Posterior vena cava (tissue), 2 donors: ENCODE measurements around the gene CHI3L2. TPM values are rescaled to one million over a fixed set of nuclear protein-coding genes. Genes with fewer than 3 reads are reported as not detected.
"Not testable (repeated sequence)": the region's sequence is repeated elsewhere in the genome, so short reads cannot be mapped to it uniquely, and the experiment has no call there.

Experiments
- DNase-seq: peaks from one replicate; pipeline ENCODE4 v3.0.0-alpha.2; 2020; ENCODE audit warnings: low spot score
- intact Hi-C, 2 donors: fragments of 100-400 bp; cut with DNase I; formaldehyde crosslinking; loops; one replicate each; pipeline versions ENCODE4 v1.14.1 to v1.14.2; 2022 to 2023
- total RNA-seq, 2 donors: library from RNA; stranded (reverse); fragmentation: NEBNext Ultra II Directional; extraction: Animal tissue kit (Norgen Biotek cat#: 25700); gene quantifications; one replicate each; pipeline ENCODE4 v1.2.1, GENCODE V29; 2021
- donor health status: DM: yes; HTN: yes; CAD: no.
- donor health status: DM: yes; HTN: yes; CAD: no.

CHI3L2 gene
- total RNA-seq, 2 donors from 2014 or later, result 7.9 to 23.4 TPM

- intact Hi-C loops, result no loop called here
These were observed 26.7 kb upstream of the CHI3L2 start for GRCh38 chr1:111200802-111201161.

DNA sequence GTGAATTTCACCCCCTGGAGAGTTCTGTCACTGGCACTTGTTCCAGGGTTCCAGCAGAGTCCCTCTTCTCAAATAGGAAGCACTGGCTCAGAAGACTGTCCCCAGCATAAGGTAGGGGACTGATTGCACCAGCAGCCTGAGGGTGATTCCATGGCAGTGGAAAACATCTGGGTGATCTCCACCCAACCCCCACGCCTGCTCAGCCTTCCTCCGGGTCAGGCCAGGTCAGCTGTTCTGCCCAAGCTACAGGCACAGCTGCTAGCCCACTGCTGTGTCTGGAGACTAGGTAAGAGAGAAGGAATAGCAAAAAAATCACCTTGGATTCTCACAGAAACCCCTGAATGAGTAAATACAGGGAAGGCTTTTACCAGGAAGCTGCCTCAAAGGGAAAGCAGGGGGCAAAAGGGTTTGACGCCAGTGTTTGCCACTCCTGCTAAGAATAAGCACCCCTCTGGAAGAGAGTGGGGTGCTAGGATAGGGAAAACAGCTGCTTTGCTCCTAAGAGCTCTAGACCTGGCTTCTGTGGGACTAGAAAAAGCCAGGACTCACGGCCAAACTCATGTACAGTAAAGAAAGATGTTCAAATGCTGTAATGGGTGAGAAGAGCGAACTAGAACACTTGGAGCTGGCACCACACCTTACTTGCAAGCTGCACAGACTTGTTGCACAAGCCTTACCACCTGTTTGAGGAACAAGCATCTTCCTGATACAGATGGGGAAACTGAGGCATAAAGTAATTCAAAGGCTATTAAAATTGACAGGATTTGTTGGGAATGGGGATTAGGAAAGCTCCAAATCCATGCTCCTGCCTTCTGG, 26.0 kb upstream of the CHI3L2 start:
- intact Hi-C loops, result no loop called here
- DNase-seq, result no peak

More at GRCh38 chr1:111200802-111201161, 26.7 kb upstream of the CHI3L2 start:
- DNase-seq, result no peak

- no peak for DNase-seq
- intact Hi-C loops, result no loop called here
These were observed 25.2 kb upstream of the CHI3L2 start for GRCh38 chr1:111202366-111202706.

- intact Hi-C loops, result no loop called here
- DNase-seq, result peak; percentile 61
These were observed 24.5 kb upstream of the CHI3L2 start for GRCh38 chr1:111202707-111203623.

DNA sequence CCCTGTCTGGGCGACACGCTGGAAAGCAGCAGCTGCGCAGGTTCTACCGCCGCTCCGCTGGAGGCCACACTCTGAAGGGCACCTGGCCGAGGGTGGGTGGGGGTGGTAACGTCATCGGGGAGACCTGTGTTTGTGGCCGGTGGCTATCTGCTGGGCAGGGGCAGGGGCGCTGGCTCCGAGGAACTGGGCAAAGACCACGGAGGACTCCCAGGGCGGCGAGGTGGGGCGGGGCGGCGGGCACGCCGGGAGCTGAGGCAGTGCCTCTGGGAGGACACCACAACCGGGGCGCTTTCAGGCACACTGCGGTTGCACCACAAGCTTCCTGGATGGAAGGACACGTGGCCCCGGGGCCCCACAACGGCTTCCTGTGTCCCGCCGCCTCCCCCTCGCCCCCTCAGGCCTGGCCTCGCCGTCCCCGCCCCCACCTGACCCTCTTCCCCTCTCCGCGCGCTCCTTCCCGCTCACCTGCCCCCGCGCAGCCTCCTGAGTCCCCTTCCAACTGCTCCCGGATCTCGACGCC, 23.8 kb upstream of the CHI3L2 start:
- peak; percentile 94 for DNase-seq

GRCh38 chr1:111204201-111204982, 23.1 kb upstream of the CHI3L2 start:
- peak; percentile 85 for DNase-seq

More for the DNA sequence above, 23.8 kb upstream of the CHI3L2 start:
- intact Hi-C loops, result no loop called here

DNA sequence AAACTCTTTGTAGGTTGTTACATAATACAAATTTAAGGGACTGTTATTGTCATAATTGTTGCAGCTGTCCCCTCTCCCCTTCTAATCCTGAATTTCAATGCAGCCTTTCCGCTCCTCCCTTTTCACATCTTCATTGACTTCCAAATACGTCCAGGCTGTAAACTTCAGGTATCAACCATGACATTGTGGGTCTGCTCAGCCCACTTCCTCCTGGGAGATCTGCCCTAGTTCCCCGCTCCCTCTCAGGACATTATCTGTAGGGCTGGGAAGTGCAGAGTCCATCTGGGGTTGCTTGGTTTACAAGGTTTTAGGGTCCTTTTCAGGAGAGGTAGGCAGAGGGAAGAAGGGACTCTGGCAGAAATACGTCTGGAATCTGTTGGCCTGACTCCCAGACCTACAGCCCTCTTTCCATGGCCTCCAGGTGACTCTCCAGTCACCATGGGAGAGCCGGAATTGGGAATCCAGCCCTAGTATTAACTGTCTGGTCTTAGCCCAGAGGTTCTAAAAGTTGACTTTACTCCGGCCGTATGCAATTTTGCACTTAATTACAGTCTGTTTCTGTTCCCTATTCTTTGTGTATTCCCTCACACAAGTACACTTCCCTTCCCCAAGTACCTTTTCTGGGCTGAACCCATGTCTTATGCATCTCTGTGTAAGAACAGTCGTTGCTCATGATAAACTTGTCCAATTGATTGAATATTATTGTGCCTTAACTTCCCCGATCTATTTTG, 22.4 kb upstream of the CHI3L2 start:
- DNase-seq, result no peak
- intact Hi-C loops, result no loop called here

More at GRCh38 chr1:111204201-111204982, 23.1 kb upstream of the CHI3L2 start:
- intact Hi-C loops, result no loop called here

- intact Hi-C loops, result no loop called here
- DNase-seq, result no peak
These were observed 21.8 kb upstream of the CHI3L2 start for GRCh38 chr1:111205714-111206050.

DNA sequence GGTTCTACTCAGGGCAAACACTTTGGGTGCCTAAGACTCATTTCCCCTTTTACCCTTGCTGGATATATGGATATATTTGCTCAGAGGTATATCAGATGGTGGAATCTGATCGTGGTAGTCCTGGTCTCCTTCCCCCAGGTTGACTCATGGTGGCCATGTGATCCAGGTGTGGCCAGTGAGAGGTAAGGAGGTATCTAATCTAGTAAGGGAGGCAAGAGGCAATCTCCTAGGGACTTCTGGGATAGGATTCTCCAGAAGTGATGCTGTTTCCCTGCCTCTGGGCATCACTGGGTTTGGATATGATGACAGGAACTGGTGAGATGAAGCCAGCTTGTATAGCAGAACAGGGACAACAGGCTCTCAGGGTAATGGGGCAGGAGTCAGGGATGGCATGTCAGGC, 18.6 kb upstream of the CHI3L2 start:
- DNase-seq, result no peak
- intact Hi-C loops, result no loop called here

- no peak for DNase-seq
- intact Hi-C loops, result no loop called here
These were observed 17.9 kb upstream of the CHI3L2 start for GRCh38 chr1:111209622-111210021.

- intact Hi-C loops, result no loop called here
- no peak for DNase-seq
These were observed 15.6 kb upstream of the CHI3L2 start for GRCh38 chr1:111211921-111212320.

GRCh38 chr1:111212634-111213335, 14.7 kb upstream of the CHI3L2 start:
- DNase-seq, result no peak
- intact Hi-C loops, result no loop called here

DNA sequence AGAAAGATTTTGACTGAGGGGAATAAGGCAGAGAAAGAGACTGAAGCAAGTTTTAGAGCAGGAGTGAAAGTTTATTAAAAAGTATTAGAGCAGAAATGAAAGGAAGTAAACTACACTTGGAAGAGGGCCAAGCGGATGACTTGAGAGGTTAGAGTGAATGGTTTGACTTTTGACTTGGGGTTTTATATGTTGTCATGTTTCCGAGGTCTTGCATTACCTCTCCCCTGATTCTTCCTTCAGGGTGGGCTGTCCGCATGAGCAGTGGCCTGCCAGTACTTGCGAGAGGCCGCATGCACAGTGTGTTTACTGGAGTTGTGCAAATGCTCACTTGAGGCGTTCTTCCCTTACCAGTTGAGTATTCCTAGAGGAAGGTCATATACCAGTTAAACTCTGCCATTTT, 14.1 kb upstream of the CHI3L2 start:
- DNase-seq, result no peak
- intact Hi-C loops, result no loop called here

GRCh38 chr1:111214074-111214801, 13.3 kb upstream of the CHI3L2 start:
- intact Hi-C loops, result no loop called here

GRCh38 chr1:111214884-111215283, 12.6 kb upstream of the CHI3L2 start:
- no peak for DNase-seq
- intact Hi-C loops, result loop anchor here in 1 of 2 donors (5.0 kb wide), 1 partner anchor 187 kb away; no protein-coding TSS in a partner anchor

More at GRCh38 chr1:111214074-111214801, 13.3 kb upstream of the CHI3L2 start:
- DNase-seq, result no peak

GRCh38 chr1:111215285-111215684, 12.2 kb upstream of the CHI3L2 start:
- not testable (repeated sequence) for DNase-seq
- intact Hi-C loops, result loop anchor here in 1 of 2 donors (5.0 kb wide), 1 partner anchor 187 kb away; no protein-coding TSS in a partner anchor

GRCh38 chr1:111216751-111217150, 10.8 kb upstream of the CHI3L2 start:
- intact Hi-C loops, result loop anchor here (1.0 to 5.0 kb wide), 2 partner anchors 39 to 186 kb away; no protein-coding TSS in a partner anchor
- no peak for DNase-seq
